Smooth muscle cell (in vitro differentiated cells): ENCODE results near the gene SEMA4A. TPM values are rescaled to one million over a fixed set of nuclear protein-coding genes. Genes with fewer than 3 reads are reported as not detected.

ENCODE experiments used
- DNase-seq: peaks from one replicate; lab custom pipeline; 2025; ENCODE audit not compliant: unreplicated experiment; lab: John Stamatoyannopoulos, UW
- H2AFZ ChIP-seq: fragments of 200-600 bp; sonication (generic); 2 replicates; pipeline ENCODE4 v1.6.0; 2016; ENCODE audit warnings: antibody characterized with exemption, low read depth, mild to moderate bottlenecking
- H3F3A ChIP-seq: fragments of 200-600 bp; sonication (generic); 2 replicates; pipeline ENCODE4 v1.6.0; 2017; ENCODE audit warnings: antibody characterized with exemption, low read depth
- H3K27ac ChIP-seq: fragments of 200-600 bp; sonication (generic); 2 replicates; pipeline ENCODE4 v1.5.1; 2016; ENCODE audit warnings: low read depth, mild to moderate bottlenecking
- H3K27me3 ChIP-seq: fragments of 200-600 bp; sonication (generic); 2 replicates; pipeline ENCODE4 v1.6.1; 2016; ENCODE audit warnings: low read depth, mild to moderate bottlenecking
- H3K36me3 ChIP-seq: fragments of 200-600 bp; sonication (generic); 2 replicates; pipeline ENCODE4 v1.5.1; 2016; ENCODE audit warnings: low read depth
- H3K4me1 ChIP-seq: fragments of 200-600 bp; sonication (generic); 2 replicates; pipeline ENCODE4 v1.5.1; 2016; ENCODE audit warnings: low read depth
- H3K4me2 ChIP-seq: fragments of 200-600 bp; sonication (generic); 2 replicates; pipeline ENCODE4 v1.6.0; 2016; ENCODE audit warnings: mild to moderate bottlenecking
- H3K4me3 ChIP-seq: fragments of 200-600 bp; sonication (generic); 2 replicates; pipeline ENCODE4 v1.5.1; 2016; ENCODE audit warnings: mild to moderate bottlenecking
- H3K79me2 ChIP-seq: fragments of 200-600 bp; sonication (generic); 2 replicates; pipeline ENCODE4 v1.6.0; 2016; ENCODE audit warnings: low read depth, mild to moderate bottlenecking
- H3K9ac ChIP-seq: fragments of 200-600 bp; sonication (generic); 2 replicates; pipeline ENCODE4 v1.6.0; 2016; ENCODE audit warnings: low read depth
- H3K9me3 ChIP-seq: fragments of 200-600 bp; sonication (generic); replicated peaks from 2 replicates; pipeline ENCODE4 v1.5.1; 2016; ENCODE audit warnings: low read depth
- H4K20me1 ChIP-seq: fragments of 200-600 bp; sonication (generic); 2 replicates; pipeline ENCODE4 v1.6.0; 2016; ENCODE audit warnings: low read depth
- WGBS: methylation state at CpG from one replicate; pipeline ENCODE4 v1.1.7; 2016; ENCODE audit warnings: low lambda C conversion rate; 5-methylcytosine and 5-hydroxymethylcytosine counted together
- polyA plus RNA-seq: library from polyadenylated mRNA; unstranded; fragments of >200 nt; fragmentation: Nextera tagmentation; extraction: Ambion mirVana; gene quantifications from 2 replicates; pipeline ENCODE4 v1.2.1, GENCODE V29; 2016
- total RNA-seq: library from RNA; depleted of rRNA; stranded (reverse); fragments of >200 nt; gene quantifications from 2 replicates; pipeline ENCODE4 v1.2.3, GENCODE V29; 2014
- TF ChIP-seq, protein P1 (sequence below): fragments of 200-600 bp; sonication (generic); IDR thresholded peaks from 2 replicates; pipeline ENCODE4 v1.5.1; 2017; ENCODE audit warnings: borderline replicate concordance, mild to moderate bottlenecking, antibody characterized with exemption; ENCODE audit not compliant: insufficient read depth, poor library complexity, severe bottlenecking

The SEMA4A gene
- total and polyA plus RNA-seq, 2 experiments from 2014 or later, result 2.1 to 2.2 TPM

DNA sequence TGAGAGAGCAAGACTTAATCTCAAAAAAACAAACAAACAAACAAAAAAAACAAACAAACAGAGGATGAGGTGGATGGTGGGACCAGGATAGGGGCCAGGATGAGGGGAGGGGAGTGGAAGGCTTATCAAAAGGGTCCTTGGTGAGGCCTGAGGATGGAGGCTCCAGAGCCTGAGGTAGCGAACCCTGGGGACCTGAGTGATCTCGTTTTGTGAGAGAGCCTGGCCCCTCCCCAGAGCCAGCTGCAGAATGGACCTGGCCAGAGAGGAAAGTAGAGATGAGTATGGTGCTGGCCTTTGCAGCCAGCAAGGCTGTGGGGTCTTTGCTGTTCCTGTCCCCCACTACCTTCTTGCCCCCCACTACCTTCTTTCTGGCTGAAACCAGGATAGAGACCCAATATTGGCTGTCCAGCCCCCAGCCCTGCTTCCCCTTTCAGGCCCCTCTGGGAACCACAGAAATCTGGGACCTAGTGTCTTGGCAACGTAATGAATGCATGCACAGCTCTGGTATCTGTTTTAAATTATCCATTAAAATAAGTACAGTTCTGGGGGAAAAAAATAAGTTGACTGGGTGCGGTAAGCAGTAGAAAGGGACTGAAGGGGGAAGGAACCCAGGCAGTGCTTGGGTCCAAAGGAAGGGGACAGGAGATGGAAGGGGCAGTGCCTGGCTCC is 40.0 kb upstream of the SEMA4A start:
- peaks cover 12% of the 10 kb centered on the region for H3K4me1 ChIP-seq
- H3K9me3 ChIP-seq, result no peaks in the 10 kb centered on the region
- peak overlapping the region; percentile 68 for H3K4me2 ChIP-seq
- H3K27me3 ChIP-seq, result no peaks in the 10 kb centered on the region
- H3K27ac ChIP-seq, result peak overlapping the region; percentile 100
- H3K36me3 ChIP-seq, result no peaks in the 10 kb centered on the region
- peaks cover 68% of the 10 kb centered on the region for H3K79me2 ChIP-seq
- DNase-seq, result no peak
- H2AFZ ChIP-seq, result no peak overlapping the region
- H4K20me1 ChIP-seq, result peaks cover 38% of the 10 kb centered on the region
- TF ChIP-seq, protein P1, sequence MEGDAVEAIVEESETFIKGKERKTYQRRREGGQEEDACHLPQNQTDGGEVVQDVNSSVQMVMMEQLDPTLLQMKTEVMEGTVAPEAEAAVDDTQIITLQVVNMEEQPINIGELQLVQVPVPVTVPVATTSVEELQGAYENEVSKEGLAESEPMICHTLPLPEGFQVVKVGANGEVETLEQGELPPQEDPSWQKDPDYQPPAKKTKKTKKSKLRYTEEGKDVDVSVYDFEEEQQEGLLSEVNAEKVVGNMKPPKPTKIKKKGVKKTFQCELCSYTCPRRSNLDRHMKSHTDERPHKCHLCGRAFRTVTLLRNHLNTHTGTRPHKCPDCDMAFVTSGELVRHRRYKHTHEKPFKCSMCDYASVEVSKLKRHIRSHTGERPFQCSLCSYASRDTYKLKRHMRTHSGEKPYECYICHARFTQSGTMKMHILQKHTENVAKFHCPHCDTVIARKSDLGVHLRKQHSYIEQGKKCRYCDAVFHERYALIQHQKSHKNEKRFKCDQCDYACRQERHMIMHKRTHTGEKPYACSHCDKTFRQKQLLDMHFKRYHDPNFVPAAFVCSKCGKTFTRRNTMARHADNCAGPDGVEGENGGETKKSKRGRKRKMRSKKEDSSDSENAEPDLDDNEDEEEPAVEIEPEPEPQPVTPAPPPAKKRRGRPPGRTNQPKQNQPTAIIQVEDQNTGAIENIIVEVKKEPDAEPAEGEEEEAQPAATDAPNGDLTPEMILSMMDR, result no peak
- H3K9ac ChIP-seq, result peak overlapping the region; percentile 100
- no peak overlapping the region for H3K4me3 ChIP-seq
- 28% methylated on average over 4 of the region's 4 CpGs for WGBS
- H3F3A ChIP-seq, result peaks cover 11% of the 10 kb centered on the region

DNA sequence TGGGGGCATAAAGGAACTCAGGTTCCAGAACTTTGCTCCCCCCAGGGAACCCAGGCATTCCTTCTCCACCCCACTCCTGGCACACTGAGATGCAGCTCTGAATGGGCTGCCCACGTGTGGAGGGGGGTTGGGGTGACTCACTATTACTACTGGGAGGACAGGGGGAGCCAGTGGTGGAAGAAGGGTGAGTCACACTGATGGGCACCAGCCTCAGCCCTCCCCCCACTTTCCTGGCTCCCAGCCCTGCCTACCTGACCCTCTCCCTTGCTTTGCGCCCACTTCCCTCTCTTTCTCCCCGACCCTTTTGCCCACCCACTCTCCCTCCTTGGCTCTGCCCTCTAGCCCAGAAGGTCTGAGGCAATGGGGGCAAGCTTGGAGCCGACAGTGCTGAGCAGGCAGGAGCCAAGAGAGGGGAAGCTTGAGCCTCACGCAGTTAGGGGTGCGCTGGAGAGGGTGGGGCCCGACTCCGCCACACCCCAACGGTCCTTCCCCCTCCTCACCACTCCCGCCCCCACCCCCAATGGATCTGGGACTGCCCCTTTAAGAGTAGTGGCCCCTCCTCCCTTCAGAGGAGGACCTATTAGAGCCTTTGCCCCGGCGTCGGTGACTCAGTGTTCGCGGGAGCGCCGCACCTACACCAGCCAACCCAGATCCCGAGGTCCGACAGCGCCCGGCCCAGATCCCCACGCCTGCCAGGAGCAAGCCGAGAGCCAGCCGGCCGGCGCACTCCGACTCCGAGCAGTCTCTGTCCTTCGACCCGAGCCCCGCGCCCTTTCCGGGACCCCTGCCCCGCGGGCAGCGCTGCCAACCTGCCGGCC is 39.1 kb upstream of the SEMA4A start, which contains the start of gene LMNA:
Gene LMNA, plus strand, starts transcription at position 611 of the 818 bp plus-strand sequence. CDS start 208 bp downstream, outside the sequence.
- H3K36me3 ChIP-seq, result no peaks in the 10 kb centered on the region
- H3K27me3 ChIP-seq, result no peaks in the 10 kb centered on the region
- WGBS, result under 1% methylated on average over 25 of the region's 37 CpGs
- H3F3A ChIP-seq, result peaks cover 20% of the 10 kb centered on the region
- no peak within 1 kb of the TSS for H2AFZ ChIP-seq
- H4K20me1 ChIP-seq, result peaks cover 47% of the 10 kb centered on the region
- peaks cover 15% of the 10 kb centered on the region for H3K4me1 ChIP-seq
- peak within 1 kb of the TSS; percentile 100 for H3K27ac ChIP-seq
- H3K9ac ChIP-seq, result peak within 1 kb of the TSS; percentile 100
- peak; percentile 98 for DNase-seq
- peak within 1 kb of the TSS; percentile 100 for H3K4me3 ChIP-seq
- peak within 1 kb of the TSS; percentile 88 for H3K4me2 ChIP-seq
- peaks cover 75% of the 10 kb centered on the region for H3K79me2 ChIP-seq
- no peaks in the 10 kb centered on the region for H3K9me3 ChIP-seq
- TF ChIP-seq, protein P1, result no peak

DNA sequence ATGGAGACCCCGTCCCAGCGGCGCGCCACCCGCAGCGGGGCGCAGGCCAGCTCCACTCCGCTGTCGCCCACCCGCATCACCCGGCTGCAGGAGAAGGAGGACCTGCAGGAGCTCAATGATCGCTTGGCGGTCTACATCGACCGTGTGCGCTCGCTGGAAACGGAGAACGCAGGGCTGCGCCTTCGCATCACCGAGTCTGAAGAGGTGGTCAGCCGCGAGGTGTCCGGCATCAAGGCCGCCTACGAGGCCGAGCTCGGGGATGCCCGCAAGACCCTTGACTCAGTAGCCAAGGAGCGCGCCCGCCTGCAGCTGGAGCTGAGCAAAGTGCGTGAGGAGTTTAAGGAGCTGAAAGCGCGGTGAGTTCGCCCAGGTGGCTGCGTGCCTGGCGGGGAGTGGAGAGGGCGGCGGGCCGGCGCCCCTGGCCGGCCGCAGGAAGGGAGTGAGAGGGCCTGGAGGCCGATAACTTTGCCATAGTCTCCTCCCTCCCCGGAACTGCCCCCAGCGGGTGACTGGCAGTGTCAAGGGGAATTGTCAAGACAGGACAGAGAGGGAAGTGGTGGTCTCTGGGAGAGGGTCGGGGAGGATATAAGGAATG is 38.4 kb upstream of the SEMA4A start:
- H2AFZ ChIP-seq, result no peak overlapping the region
- peak overlapping the region; percentile 88 for H3K4me2 ChIP-seq
- TF ChIP-seq, protein P1, result no peak
- H3K79me2 ChIP-seq, result peaks cover 78% of the 10 kb centered on the region
- peaks cover 54% of the 10 kb centered on the region for H4K20me1 ChIP-seq
- no peak for DNase-seq
- no peaks in the 10 kb centered on the region for H3K9me3 ChIP-seq
- H3K9ac ChIP-seq, result peak overlapping the region; percentile 100
- H3K36me3 ChIP-seq, result no peaks in the 10 kb centered on the region
- peak overlapping the region; percentile 100 for H3K27ac ChIP-seq
- H3K4me1 ChIP-seq, result peaks cover 17% of the 10 kb centered on the region
- 1% methylated on average over 46 of the region's 49 CpGs for WGBS
- peak overlapping the region; percentile 100 for H3K4me3 ChIP-seq
- no peaks in the 10 kb centered on the region for H3K27me3 ChIP-seq
- H3F3A ChIP-seq, result peaks cover 25% of the 10 kb centered on the region
